Measurements from ENCODE around the gene OTOG.
"Not testable (repeated sequence)": the region's sequence is repeated elsewhere in the genome, so short reads cannot be mapped to it uniquely, and the experiment has no call there.

OTOG gene

DNA sequence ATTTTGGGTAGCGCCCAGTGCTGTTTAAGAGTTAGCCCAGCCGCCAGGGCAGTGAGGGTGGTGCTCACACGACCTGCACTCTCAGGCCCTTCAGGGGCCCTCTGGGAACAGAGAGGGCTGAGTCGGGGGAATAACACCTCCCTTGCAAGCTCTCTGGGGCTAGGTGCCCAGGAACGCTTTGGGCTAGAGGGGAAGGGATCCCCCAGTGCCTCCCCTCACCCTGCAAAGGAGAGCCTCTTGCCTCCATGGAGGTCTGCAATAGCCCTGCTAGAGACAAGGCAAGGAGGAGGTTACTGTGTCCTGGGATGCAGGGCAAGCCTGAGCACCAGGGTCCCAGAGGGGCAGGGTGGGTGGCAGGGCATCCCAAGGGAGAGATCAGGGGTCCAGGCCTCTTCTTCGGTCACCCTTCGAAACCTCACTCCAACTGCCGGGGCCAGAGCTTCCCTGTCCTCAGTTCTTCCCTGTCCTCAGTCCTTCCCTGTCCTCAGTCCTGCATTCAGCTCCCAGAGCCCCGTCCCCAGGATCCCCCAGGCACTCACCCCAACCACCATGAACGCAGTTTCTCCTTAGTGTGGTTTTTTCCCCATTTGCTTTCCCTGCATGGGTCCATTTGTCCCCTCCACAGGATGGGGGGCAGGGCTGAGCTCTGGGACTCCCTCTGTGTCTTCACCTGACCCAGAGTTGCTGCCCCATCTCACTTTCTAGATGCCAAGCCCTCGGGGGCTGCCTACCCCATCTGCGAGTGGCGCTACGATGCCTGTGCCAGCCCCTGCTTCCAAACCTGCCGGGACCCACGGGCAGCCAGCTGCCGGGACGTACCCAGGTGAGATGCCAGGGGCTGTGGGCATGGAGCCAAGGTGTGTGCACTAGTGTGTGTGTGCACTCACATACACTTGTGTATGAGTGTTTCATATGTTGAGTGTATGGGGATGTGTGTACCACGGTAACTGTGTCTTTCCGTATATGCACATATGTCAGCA lies 60.8 kb downstream of the OTOG start:
- no peak for DNase-seq

DNA sequence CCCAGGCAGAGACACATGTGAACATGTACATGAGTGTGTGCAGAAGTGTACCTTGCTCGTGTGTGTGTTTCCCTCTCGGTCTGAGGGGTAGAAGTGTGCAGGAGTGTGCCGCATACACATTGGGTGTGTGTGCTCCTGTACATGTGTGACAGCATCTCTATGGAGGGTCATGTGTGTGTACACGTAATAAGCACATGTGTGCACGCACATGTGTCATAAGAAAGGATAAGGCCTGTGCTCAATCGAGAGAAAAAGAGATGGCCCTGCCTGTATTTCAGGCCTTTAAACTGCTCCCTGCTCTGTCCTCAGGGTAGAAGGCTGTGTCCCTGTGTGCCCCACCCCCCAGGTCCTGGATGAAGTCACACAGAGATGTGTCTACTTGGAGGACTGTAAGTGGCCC lies 61.8 kb downstream of the OTOG start:
- no peak for DNase-seq

DNA sequence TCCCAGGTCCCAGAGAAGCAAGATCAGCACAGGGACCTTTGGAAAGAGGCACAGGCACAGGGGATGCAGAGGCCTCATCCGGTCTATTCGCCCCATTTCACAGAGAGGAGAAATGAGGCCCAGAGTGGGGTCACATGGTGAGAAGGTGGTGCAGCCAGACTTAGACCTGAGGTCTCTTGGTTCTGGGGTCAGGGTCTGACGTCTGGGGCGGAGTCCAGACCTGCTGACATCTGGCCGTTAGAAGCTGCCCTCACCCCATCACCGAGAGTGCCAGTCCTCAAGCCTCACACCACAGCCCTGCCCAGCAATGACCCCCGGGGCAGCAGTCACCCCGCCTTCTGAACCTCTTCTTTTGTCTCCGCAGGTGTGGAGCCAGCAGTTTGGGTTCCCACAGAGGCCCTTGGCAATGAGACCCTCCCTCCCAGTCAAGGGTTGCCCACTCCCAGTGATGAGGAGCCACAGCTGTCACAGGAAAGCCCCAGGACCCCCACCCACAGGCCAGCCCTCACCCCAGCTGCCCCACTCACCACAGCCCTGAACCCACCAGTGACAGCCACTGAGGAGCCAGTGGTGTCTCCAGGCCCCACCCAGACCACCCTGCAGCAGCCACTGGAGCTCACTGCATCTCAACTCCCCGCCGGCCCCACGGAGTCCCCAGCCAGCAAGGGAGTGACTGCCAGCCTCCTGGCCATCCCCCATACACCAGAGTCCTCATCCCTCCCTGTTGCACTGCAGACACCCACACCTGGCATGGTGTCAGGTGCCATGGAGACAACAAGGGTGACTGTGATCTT lies 62.4 kb downstream of the OTOG start:
- no peak for DNase-seq

DNA sequence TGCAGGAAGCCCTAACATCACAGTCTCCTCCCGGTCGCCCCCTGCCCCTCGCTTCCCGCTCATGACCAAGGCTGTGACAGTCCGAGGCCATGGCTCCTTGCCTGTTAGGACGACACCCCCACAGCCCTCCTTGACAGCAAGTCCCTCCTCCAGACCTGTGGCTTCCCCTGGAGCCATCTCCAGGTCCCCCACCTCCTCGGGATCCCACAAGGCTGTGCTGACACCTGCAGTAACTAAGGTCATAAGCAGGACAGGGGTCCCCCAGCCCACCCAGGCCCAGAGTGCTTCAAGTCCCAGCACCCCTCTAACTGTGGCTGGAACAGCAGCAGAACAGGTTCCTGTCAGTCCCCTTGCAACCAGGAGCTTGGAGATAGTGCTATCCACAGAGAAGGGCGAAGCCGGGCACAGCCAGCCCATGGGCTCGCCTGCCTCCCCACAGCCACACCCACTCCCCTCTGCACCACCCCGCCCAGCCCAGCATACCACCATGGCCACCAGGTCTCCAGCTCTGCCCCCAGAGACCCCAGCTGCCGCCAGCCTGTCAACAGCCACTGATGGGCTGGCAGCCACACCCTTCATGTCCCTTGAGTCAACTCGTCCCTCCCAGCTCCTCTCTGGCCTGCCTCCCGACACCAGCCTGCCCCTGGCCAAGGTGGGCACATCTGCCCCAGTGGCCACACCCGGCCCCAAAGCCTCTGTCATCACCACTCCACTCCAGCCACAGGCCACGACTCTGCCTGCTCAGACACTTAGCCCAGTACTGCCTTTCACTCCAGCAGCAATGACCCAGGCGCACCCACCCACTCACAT lies 63.2 kb downstream of the OTOG start:
- no peak for DNase-seq

DNA sequence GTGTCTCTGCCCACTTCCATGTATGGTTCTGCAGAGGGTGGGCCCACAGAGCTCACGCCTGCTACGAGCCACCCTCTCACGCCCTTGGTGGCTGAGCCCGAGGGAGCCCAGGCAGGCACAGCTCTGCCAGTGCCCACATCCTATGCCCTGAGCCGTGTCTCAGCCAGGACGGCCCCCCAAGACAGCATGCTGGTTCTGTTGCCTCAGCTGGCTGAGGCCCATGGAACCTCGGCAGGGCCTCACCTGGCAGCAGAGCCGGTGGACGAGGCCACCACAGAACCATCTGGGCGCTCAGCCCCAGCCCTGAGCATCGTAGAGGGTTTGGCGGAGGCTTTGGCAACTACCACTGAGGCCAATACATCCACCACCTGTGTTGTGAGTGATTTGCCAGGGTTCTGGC lies 64.0 kb downstream of the OTOG start:
- no peak for DNase-seq

DNA sequence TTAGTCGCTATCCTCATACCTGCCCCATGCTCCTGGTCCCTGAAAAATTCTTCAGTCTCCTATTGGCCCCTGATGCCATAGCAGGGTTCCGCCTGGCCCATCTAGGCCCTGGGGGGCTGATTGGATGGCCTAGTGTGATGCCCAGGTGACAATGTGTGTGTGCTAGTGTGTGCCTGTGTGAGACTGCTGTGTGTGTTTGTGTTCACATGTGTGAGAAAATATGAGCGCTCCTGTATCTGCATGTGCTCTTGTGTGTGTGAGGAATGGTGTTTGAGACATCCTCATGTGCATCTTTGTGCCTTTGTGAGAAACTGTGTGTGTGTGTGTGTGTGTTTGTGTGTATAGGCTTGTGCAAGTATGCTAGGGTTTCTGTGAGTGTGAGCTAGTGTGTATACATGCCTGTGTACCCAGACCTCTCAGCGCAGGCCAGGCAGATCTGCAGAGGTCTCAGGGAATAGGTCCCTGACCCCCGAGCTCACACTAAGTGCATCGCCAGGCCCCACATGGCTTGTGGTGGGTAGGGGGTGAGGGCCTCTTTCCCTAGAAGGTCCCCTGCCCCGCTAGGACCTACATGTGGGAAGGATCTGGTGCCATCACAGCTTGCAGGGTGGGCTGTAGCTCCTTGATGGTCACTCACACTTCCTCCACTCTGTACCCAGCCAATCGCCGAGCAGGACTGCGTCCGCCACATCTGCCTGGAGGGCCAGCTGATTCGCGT lies 64.6 kb downstream of the OTOG start:
- DNase-seq, result no peak

DNA sequence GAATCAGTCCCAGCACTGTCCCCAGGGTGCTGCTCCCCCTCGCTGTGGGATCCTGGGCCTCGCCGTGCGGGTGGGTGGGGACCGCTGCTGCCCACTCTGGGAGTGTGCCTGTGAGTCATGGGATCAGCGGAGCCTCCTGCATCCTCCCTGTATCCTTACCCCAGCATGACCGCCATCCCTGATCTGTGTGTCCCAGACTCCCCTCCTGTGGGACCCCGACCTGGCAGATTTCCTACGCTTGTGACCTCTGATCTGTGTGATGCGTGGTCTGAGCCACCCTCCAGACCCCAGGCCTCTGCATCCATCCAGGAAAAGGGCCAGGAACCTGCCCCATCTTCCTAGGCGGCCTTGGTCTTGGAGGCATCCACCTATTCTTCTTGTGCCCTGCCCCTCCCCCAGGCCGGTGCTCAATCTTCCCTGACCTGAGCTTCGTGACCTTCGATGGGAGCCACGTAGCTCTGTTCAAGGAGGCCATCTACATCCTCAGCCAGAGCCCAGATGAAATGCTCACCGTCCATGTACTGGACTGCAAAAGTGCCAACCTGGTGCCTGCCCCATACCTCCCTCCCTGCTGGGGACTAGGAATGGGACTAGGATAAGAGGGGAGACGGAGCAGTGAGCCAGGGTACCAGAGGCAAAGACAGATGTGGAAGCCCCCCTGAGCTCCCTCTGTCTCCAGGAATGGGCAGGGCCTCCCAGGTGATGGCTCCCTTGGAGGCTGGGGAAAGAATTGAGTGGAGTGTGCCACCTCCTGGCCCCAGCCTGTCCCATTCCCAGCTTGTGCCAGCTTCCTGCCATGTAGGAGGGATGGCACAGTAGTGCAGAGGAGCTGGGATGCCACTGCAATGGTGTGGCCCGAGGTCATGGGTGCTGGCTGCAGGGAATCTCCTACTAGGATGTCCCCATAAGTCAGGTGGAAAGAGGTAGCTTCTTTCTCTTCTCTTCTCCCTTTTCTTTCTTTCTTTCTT lies 65.4 kb downstream of the OTOG start:
- no peak for DNase-seq

DNA sequence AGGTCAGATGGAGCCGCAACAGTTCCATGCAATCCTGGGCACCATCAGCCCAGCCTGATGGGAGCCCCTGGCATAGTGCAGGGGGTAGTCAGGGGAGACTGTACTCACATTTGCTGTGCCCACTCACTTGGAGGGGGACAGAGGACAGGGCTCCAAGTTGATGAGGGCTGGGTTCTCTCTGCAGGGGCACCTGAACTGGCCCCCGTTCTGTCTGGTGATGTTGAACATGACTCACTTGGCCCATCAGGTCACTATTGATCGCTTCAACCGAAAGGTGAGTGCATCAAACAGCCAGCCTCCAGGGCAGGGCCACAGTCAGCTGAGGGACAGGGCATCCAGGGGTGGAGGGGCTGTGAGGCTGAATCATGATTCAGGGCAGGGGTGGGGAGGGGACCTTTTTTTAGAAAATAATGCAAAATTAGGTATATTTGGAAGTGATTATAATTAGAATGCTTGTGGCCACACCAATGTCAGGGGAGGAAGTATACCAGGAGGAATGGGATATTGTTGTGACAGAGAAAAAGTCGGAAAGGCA lies 66.4 kb downstream of the OTOG start:
- DNase-seq, result no peak

DNA sequence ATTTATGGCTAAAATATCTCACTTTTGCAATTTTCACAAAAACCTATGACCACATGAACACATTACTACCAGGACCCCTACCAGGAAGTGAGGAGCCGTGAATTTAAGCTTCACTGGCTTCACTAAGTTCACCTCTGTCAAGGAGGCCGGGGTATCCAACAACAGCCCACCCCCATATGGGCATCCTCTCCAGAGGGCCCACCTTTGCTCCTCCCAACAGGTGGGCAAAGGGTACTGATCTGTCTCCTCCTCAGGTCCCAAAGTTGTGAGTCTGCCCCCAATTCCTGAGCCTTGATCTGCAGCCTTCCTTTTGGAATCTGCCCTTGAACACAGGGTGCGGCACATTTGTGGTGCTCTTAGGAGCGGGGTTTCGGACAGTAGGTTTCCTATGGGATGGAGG lies 66.9 kb downstream of the OTOG start:
- DNase-seq, result no peak

DNA sequence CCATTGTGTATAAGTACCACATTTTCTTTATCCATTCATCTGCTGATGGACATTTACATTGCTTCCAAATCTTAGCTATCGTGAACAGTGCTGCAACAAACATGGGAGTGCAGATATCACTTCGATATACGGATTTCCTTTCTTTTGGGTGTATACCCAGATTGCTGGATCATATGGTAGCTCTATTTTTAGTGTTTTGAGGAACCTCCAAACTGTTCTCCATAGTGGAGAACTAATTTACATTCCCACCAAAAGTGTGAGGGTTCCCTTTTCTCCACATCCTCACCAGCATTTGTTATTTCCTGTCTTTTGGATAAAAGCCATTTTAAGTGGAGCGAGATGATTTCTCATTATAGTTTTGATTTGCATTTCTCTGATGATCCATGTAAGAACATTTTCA lies 75.7 kb downstream of the OTOG start:
- DNase-seq, result not testable (repeated sequence)

DNA sequence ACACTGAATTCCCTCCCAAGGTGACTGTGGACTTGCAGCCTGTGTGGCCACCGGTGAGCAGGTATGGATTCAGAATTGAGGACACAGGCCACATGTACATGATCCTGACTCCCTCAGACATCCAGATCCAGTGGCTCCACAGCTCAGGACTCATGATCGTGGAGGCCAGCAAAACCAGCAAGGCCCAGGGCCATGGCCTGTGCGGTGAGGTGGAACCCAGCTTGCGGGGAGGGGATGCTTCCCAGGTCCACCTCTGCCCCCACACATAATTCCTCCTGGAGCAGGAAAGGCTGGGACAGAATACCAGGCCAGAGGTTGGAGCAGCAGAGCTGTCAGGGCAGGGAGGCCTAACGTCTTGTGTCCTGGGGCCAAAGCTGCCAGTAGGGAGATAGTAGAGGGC lies 82.1 kb downstream of the OTOG start:
- DNase-seq, result no peak

DNA sequence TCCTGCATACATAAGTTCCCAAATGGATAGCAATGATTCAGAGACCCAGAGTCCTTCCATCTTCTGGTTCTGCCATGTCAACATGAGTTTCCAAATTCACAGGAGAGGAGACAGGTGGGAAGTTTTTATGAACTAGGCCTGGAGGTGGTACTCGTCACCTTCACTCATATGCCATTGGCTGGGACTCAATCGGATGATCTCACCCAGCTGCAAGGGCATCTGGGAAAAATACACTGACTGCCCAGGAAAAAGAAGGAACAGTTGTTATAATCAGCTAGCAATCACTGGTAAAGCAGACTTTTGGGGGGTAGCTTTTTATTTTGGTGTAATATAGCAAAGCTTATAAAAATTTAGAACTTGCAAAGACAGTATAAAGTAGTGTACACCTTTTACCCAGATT lies 83.9 kb downstream of the OTOG start:
- no peak for DNase-seq

DNA sequence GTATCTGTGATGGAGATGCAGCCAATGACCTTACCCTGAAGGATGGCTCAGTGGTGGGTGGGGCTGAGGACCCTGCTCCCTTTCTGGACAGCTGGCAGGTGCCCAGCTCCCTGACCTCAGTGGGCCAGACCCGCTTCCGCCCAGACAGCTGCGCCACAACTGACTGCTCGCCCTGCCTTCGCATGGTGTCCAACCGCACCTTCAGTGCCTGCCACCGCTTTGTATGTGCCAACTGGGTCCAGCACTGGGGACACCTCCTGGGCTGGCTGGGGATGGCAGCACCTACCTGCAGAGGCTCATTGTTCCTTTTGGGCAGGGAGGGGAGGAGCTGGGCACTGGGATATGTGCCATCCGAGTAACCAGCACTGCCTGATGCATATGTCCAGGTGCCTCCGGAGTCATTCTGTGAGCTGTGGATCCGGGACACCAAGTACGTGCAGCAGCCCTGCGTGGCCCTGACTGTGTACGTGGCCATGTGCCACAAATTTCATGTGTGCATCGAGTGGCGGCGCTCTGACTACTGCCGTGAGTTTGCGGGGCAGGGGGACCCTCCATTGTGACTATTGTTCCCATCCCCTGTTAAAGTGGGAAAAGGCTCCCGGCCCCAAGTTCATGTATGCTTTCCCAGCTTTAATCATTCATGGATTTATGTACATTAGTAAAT lies 84.8 kb downstream of the OTOG start:
- DNase-seq, result no peak

DNA sequence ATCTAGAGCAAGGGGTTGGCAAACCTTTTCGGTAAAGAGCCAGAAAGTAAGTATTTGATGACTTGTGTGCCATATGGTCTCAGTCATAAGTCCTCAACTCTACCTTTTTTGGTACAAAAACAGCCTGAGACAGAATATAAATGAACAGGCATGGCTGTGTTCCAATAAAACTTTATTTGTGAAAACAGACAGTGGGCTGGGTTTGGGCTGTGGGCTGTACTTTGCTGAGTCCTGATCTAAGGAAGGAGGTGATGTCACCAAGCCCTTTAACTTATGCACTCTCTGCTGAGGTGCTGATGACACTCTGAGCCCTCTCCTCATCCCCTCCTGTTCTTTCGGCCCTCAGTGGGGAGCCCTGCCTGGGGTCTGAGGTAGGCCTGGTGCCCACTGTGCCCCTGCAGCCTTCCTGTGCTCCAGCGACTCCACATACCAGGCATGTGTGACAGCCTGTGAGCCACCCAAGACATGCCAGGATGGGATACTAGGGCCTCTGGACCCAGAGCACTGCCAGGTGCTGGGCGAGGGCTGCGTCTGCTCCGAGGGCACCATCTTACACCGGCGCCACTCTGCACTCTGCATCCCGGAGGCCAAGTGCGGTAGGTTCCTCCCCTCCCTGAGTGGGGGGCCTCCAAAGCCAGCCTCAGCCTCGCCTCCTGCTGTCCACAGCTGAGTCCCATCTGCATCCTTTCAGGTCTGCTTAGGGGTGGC lies 86.4 kb downstream of the OTOG start:
- DNase-seq, result no peak

DNA sequence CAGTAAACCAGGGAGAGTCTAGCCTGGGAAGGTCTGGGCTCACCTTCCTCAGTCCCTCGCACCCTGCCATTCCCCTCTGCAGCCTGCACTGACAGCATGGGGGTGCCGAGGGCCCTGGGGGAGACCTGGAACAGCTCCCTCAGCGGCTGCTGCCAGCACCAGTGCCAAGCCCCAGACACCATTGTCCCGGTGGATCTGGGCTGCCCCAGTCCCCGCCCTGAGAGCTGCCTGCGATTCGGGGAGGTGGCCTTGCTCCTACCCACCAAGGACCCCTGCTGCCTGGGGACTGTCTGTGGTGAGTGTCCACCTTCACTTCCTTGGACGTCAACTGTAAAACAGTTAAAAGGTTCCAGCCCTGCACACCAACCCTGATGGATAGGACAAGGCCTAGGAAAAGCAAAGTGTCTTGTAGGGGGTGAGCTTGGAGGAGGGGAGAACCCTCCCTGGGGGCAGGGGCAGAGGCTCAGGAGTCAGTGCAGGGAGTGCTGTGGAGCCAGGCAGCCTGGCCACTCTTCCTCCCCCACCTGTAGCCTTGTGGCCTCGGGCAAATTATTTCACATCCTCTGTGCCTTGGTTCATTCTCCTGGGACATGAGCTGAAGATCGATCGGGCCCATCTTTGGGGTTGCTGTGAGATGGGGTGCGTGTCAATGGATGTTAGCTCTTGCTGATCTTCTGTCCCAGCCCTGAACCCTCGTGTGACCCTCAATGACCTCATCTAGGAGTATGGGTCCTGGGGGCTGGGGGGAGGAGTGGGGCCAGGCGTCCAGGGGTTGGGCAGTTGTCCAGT lies 87.1 kb downstream of the OTOG start:
- no peak for DNase-seq

DNA sequence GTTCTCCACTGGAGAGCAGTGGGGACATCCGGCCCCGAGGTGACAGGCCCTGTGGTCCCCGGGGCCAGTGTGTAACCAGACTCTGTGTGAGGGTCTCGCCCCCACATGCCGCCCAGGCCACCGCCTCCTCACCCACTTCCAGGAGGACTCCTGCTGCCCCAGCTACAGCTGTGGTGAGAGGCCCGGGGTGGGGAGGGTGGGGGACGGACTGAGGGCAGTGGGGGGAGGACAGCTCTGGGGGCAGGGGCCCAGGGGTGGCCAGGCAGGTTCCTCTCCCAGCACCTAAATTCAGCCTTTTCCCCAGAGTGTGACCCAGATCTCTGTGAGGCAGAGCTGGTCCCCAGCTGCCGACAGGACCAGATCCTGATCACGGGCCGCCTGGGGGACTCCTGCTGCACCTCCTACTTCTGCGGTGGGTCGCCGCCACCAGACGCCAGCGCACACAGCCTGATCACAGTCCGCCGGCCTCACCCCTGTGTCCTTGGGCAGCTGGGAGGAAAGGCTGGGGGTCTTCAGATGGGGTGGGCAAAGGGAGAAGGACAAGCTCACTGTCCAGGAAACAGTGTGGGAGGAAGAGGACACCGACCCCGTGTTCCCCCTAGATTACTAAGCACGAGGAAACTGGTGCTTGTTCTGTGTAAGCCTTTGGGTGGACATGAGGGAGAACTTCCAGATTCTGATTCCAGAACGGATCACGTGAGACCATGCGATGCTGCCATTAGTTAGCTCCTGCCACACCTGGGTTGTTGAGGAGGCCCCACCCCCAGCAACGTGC lies 87.9 kb downstream of the OTOG start:
- DNase-seq, result no peak

DNA sequence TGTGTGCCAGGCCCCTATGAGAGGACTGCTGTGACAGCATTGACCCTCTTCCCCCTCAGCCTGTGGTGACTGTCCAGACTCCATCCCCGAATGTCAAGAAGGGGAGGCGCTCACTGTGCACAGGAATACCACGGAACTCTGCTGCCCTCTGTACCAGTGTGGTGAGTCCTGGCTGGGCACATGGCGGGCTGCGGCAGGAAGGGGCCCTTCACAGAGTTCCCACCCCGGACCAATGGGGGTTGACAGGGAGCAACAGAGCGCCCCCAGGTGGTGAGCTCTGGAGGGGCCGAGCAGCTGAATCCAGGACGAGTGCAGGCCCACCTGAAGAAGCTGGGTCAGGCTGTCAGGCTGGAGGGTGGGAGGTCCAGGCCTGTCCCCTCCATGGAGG lies 88.5 kb downstream of the OTOG start:
- no peak for DNase-seq

DNA sequence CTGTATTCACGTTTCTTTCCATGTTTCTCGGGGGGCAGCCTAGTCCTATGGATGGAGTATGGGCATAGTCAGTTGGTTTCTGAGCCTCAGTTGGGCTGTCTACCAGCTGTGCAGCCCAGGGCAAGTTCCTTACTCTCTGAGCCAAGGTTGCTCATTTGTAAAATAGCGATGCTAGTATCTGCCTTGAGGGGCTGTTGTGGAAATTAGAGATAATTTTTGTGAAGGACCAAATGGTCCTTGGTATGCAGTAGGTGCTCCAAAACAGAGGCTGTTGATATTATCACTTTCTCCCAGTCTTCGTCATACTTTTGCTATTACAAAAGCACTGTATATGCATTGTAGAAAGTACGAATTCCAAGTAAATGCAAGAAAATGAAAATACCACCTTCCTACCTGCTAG lies 89.7 kb downstream of the OTOG start:
- no peak for DNase-seq
